Neural progenitor cell (in vitro differentiated cells): Measurements from ENCODE around the gene ABHD4. TPM values are rescaled to one million over a fixed set of nuclear protein-coding genes. Genes with fewer than 3 reads are reported as not detected.

Experiments used
- DNase-seq: peaks from one replicate; pipeline ENCODE4 v3.0.0-alpha.2; 2016; ENCODE audit warnings: low spot score
- H2AFZ ChIP-seq: fragments of 200-600 bp; sonication (generic); replicated peaks from 2 replicates; pipeline ENCODE4 v1.6.1; 2016; ENCODE audit warnings: antibody characterized with exemption
- H3F3A ChIP-seq: fragments of 200-600 bp; sonication (generic); 2 replicates; pipeline ENCODE4 v1.6.1; 2016; ENCODE audit warnings: antibody characterized with exemption, low read depth
- H3K27ac ChIP-seq: fragments of 200-600 bp; sonication (generic); 2 replicates; pipeline ENCODE4 v1.5.1; 2016; ENCODE audit warnings: mild to moderate bottlenecking
- H3K27me3 ChIP-seq: fragments of 200-600 bp; sonication (generic); 2 replicates; pipeline ENCODE4 v1.6.1; 2016; ENCODE audit warnings: mild to moderate bottlenecking, moderate library complexity
- H3K36me3 ChIP-seq: fragments of 200-600 bp; sonication (generic); 2 replicates; pipeline ENCODE4 v1.5.1; 2016
- H3K4me1 ChIP-seq: fragments of 200-600 bp; sonication (generic); 2 replicates; pipeline ENCODE4 v1.6.1; 2016; ENCODE audit warnings: mixed run types
- H3K4me2 ChIP-seq: fragments of 200-600 bp; sonication (generic); 2 replicates; pipeline ENCODE4 v1.6.1; 2016
- H3K4me3 ChIP-seq: fragments of 200-600 bp; sonication (generic); 2 replicates; pipeline ENCODE4 v1.5.1; 2016
- H3K79me2 ChIP-seq: fragments of 200-600 bp; sonication (generic); 2 replicates; pipeline ENCODE4 v1.6.1; 2016; ENCODE audit warnings: low read depth
- H3K9ac ChIP-seq: fragments of 200-600 bp; sonication (generic); 2 replicates; pipeline ENCODE4 v1.6.1; 2016
- H3K9me3 ChIP-seq: fragments of 200-600 bp; sonication (generic); 2 replicates; pipeline ENCODE4 v1.5.1; 2016; ENCODE audit warnings: low read depth
- H4K20me1 ChIP-seq: fragments of 200-600 bp; sonication (generic); 2 replicates; pipeline ENCODE4 v1.6.1; 2016; ENCODE audit warnings: low read depth
- H3K27ac Mint-ChIP-seq: 3 replicates; pipeline ENCODE4 v1.8.0; 2021; ENCODE audit warnings: mixed read lengths
- H3K27me3 Mint-ChIP-seq: 2 replicates; pipeline ENCODE4 v1.8.0; 2022; ENCODE audit warnings: low read depth, mild to moderate bottlenecking, inconsistent platforms, moderate library complexity, mixed read lengths; ENCODE audit not compliant: insufficient read depth
- H3K36me3 Mint-ChIP-seq: 3 replicates; pipeline ENCODE4 v1.8.0; 2021; ENCODE audit warnings: mixed read lengths
- H3K4me1 Mint-ChIP-seq: 3 replicates; pipeline ENCODE4 v1.8.0; 2021; ENCODE audit warnings: mixed read lengths
- H3K4me3 Mint-ChIP-seq: 3 replicates; pipeline ENCODE4 v1.8.0; 2021; ENCODE audit warnings: mild to moderate bottlenecking, moderate library complexity, mixed read lengths
- H3K9me3 Mint-ChIP-seq: 3 replicates; pipeline ENCODE4 v1.8.0; 2020; ENCODE audit warnings: mixed read lengths
- CTCF ChIP-seq: fragments of 200-600 bp; sonication (generic); IDR thresholded peaks from 2 replicates; pipeline ENCODE4 v1.5.1; 2017; ENCODE audit warnings: antibody characterized with exemption, mild to moderate bottlenecking
- EZH2 ChIP-seq: fragments of 200-600 bp; sonication (generic); IDR thresholded peaks from 2 replicates; pipeline ENCODE4 v1.6.1; 2017; ENCODE audit warnings: antibody characterized with exemption, mild to moderate bottlenecking, moderate library complexity
- EZH2phosphoT487 ChIP-seq: fragments of 200-600 bp; sonication (generic); IDR thresholded peaks from 2 replicates; pipeline ENCODE4 v1.6.1; 2017; ENCODE audit warnings: antibody characterized with exemption
- total RNA-seq: library from RNA; depleted of rRNA; stranded (reverse); fragments of >200 nt; gene quantifications from 2 replicates; pipeline ENCODE4 v1.2.3, GENCODE V29; 2015; ENCODE audit warnings: low replicate concordance

The ABHD4 gene
- total RNA-seq, 1 donor from 2014 or later, result 9.3 TPM

GRCh38 chr14:22627506-22628263, 29.6 kb downstream of the ABHD4 start:
- no peak overlapping the region for H3K27ac Mint-ChIP-seq
- H3K36me3 Mint-ChIP-seq, result no peaks in the 10 kb centered on the region
- H3K9ac ChIP-seq, result no peak overlapping the region
- H3K4me2 ChIP-seq, result no peak overlapping the region
- H2AFZ ChIP-seq, result no peak overlapping the region
- H3K27me3 ChIP-seq, result no peaks in the 10 kb centered on the region
- H3K27ac ChIP-seq, result no peak overlapping the region
- no peaks in the 10 kb centered on the region for H3K9me3 ChIP-seq
- no peak for DNase-seq
- no peak overlapping the region for H3K4me3 Mint-ChIP-seq
- H4K20me1 ChIP-seq, result no peaks in the 10 kb centered on the region
- H3K4me1 ChIP-seq, result no peaks in the 10 kb centered on the region
- no peaks in the 10 kb centered on the region for H3F3A ChIP-seq
- peaks cover 9% of the 10 kb centered on the region for H3K9me3 Mint-ChIP-seq
- H3K36me3 ChIP-seq, result no peaks in the 10 kb centered on the region
- no peaks in the 10 kb centered on the region for H3K27me3 Mint-ChIP-seq
- H3K4me1 Mint-ChIP-seq, result no peaks in the 10 kb centered on the region
- no peaks in the 10 kb centered on the region for H3K79me2 ChIP-seq
- H3K4me3 ChIP-seq, result no peak overlapping the region
- TF ChIP-seq CTCF (no peak), EZH2phosphoT487 (no peak), EZH2 (no peak)

GRCh38 chr14:22629361-22629760, 31.3 kb downstream of the ABHD4 start:
- Histone ChIP-seq H2AFZ (no peak overlapping the region), H4K20me1 (no peaks in the 10 kb centered on the region), H3K79me2 (no peaks in the 10 kb centered on the region), H3K9me3 (no peaks in the 10 kb centered on the region), H3K36me3 (no peaks in the 10 kb centered on the region), H3K27ac (no peak overlapping the region), H3K9ac (no peak overlapping the region), H3K27me3 (no peaks in the 10 kb centered on the region), H3K4me2 (no peak overlapping the region), H3K4me3 (no peak overlapping the region), H3F3A (no peaks in the 10 kb centered on the region), H3K4me1 (no peaks in the 10 kb centered on the region)
- Mint-ChIP-seq H3K27ac (no peak overlapping the region), H3K36me3 (no peaks in the 10 kb centered on the region), H3K27me3 (peaks cover 6% of the 10 kb centered on the region), H3K9me3 (peaks cover 13% of the 10 kb centered on the region), H3K4me3 (no peak overlapping the region), H3K4me1 (no peaks in the 10 kb centered on the region)
- DNase-seq, result no peak
- no peak for TF ChIP-seq CTCF

GRCh38 chr14:22630066-22630465, 32.0 kb downstream of the ABHD4 start:
- Histone ChIP-seq H4K20me1 (no peaks in the 10 kb centered on the region), H2AFZ (no peak overlapping the region), H3F3A (no peaks in the 10 kb centered on the region), H3K27me3 (no peaks in the 10 kb centered on the region), H3K36me3 (no peaks in the 10 kb centered on the region), H3K4me1 (no peaks in the 10 kb centered on the region), H3K4me3 (no peak overlapping the region), H3K4me2 (no peak overlapping the region), H3K27ac (no peak overlapping the region), H3K9ac (no peak overlapping the region), H3K79me2 (no peaks in the 10 kb centered on the region), H3K9me3 (no peaks in the 10 kb centered on the region)
- Mint-ChIP-seq H3K4me3 (no peak overlapping the region), H3K27ac (no peak overlapping the region), H3K36me3 (no peaks in the 10 kb centered on the region), H3K27me3 (peaks cover 8% of the 10 kb centered on the region), H3K9me3 (peaks cover 16% of the 10 kb centered on the region), H3K4me1 (no peaks in the 10 kb centered on the region)
- TF ChIP-seq EZH2 (no peak), CTCF (no peak), EZH2phosphoT487 (no peak)
- DNase-seq, result no peak
